Ectodermal cell (in vitro differentiated cells): Measurements from ENCODE around the gene KMT2D.

ENCODE experiments used
- H3K27ac ChIP-seq: 2 replicates; pipeline ENCODE4 v1.7.0; 2013; ENCODE audit warnings: mild to moderate bottlenecking, low read depth, low read length; ENCODE audit not compliant: insufficient read depth, poor library complexity, severe bottlenecking
- H3K27me3 ChIP-seq: 2 replicates; pipeline ENCODE4 v1.7.0; 2013; ENCODE audit warnings: mild to moderate bottlenecking, low read length; ENCODE audit not compliant: insufficient read depth, control insufficient read depth, poor library complexity, severe bottlenecking
- H3K36me3 ChIP-seq: one replicate; pipeline ENCODE4 v1.7.0; 2013; ENCODE audit warnings: low read length; ENCODE audit not compliant: control insufficient read depth, insufficient read depth
- H3K4me1 ChIP-seq: one replicate; pipeline ENCODE4 v1.7.0; 2013; ENCODE audit warnings: low read length; ENCODE audit not compliant: control insufficient read depth, insufficient read depth
- H3K4me3 ChIP-seq: 2 replicates; pipeline ENCODE4 v1.7.0; 2013; ENCODE audit warnings: low read depth, low read length, control low read depth; ENCODE audit not compliant: insufficient read depth
- H3K9me3 ChIP-seq: 2 replicates; pipeline ENCODE4 v1.7.0; 2013; ENCODE audit warnings: mild to moderate bottlenecking, low read length, moderate library complexity; ENCODE audit not compliant: control insufficient read depth
- WGBS, 2 experiments: methylation state at CpG; one replicate each; pipeline ENCODE4 v1.1.7; 2013; ENCODE audit warnings: missing lambda C conversion rate in 2 of 2; 5-methylcytosine and 5-hydroxymethylcytosine counted together

Gene KMT2D

DNA sequence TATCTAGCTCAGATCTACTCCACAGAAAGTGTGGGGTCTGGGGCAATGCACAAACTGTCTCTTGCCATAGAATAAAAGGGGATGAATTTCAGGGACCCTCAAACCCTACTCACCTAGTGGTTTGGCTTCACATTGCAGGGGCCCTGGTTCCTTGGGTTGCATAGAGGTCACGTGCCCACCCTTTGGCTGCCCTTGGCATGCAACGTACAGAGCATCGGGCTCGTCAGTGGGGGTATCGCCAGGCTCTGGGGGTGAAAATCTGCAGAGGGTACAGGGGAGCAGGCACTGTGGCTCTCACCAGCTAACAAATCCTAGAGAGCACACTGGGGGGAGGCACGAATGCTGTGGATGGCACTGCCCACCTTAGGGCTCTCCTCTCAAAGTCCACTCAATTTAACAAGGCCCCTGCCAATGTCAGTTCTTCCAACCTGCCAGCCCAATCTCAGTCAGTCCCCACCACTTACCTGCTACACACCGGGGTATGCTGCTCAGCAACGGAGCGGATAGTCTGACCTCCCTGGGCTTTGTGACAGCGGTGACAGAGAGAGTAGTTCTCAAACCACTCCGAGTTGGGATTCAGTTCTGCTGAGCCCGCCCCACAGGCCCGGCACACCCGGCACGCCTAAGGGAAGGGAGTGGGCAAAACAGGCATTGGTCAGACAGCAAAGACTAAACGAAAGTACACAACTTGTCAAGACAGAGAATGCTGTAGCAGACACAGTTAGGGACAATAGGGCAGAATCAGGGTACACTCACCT, 8.0 kb downstream of the KMT2D start:
- no peaks in the 10 kb centered on the region for H3K9me3 ChIP-seq
- WGBS, 2 experiments = 96% methylated on average over 16 of the region's 16 CpGs
- no peak overlapping the region for H3K27ac ChIP-seq
- H3K4me3 ChIP-seq = no peak overlapping the region
- peaks cover 72% of the 10 kb centered on the region for H3K36me3 ChIP-seq
- H3K27me3 ChIP-seq = no peaks in the 10 kb centered on the region
- H3K4me1 ChIP-seq = peaks cover 19% of the 10 kb centered on the region

DNA sequence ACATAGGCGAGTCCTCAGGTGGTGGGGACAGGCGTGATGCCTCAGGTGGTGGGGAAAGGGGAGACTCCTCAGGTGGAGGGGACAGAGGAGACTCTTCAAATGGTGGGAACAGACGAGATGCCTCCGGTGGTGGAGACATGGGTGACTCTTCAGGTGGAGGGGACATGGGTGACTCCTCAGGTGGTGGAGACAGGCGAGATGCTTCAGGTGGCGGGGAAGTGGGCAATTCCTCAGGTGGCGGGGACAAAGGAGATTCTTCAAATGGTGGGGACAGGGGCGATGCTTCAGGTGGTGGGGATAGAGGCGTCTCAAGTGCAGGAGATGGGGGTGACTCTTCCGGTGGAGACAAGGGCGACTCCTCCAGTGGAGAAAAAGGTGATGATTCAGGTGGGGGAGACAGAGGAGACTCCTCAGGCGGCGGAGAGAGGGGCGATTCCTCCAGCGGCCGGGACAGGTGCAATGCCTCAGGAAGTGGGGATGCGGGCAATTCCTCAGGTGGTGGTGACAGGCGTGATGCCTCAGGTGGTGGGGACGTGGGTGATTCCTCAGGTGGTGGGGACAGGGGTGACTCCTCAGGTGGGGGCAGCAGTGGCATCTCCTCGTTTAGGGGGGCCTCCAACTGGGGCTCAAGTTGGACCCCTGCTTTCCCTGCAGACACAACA, 8.7 kb downstream of the KMT2D start:
- H3K27ac ChIP-seq = no peak overlapping the region
- no peaks in the 10 kb centered on the region for H3K27me3 ChIP-seq
- WGBS, 2 experiments = 94 to 96% methylated on average over 20 of the region's 20 CpGs
- no peak overlapping the region for H3K4me3 ChIP-seq
- H3K4me1 ChIP-seq = peaks cover 12% of the 10 kb centered on the region
- peaks cover 75% of the 10 kb centered on the region for H3K36me3 ChIP-seq
- H3K9me3 ChIP-seq = no peaks in the 10 kb centered on the region

DNA sequence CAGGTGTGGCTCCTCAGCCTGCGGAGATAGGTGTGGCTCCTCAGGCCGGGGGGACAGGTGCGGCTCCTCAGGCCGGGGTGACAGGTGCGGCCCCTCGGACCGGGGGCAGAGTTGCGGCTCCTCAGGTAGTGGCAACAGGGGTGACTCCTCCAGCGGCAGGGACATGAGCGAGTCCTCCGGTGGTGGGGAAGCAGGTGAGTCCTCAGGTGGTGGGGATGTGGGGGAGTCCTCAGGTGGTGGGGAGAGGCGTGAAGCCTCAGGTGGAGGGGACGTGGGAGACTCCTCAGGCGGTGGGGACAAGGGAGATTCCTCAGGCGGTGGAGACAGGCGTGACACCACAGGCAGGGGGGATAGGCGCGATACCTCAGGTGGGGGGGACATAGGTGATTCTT, 9.2 kb downstream of the KMT2D start:
- Histone ChIP-seq H3K9me3 (no peaks in the 10 kb centered on the region), H3K27ac (no peak overlapping the region), H3K4me1 (peaks cover 7% of the 10 kb centered on the region), H3K36me3 (peaks cover 81% of the 10 kb centered on the region), H3K27me3 (no peaks in the 10 kb centered on the region), H3K4me3 (no peak overlapping the region)
- WGBS, 2 experiments = 96 to 97% methylated on average over 18 of the region's 18 CpGs

DNA sequence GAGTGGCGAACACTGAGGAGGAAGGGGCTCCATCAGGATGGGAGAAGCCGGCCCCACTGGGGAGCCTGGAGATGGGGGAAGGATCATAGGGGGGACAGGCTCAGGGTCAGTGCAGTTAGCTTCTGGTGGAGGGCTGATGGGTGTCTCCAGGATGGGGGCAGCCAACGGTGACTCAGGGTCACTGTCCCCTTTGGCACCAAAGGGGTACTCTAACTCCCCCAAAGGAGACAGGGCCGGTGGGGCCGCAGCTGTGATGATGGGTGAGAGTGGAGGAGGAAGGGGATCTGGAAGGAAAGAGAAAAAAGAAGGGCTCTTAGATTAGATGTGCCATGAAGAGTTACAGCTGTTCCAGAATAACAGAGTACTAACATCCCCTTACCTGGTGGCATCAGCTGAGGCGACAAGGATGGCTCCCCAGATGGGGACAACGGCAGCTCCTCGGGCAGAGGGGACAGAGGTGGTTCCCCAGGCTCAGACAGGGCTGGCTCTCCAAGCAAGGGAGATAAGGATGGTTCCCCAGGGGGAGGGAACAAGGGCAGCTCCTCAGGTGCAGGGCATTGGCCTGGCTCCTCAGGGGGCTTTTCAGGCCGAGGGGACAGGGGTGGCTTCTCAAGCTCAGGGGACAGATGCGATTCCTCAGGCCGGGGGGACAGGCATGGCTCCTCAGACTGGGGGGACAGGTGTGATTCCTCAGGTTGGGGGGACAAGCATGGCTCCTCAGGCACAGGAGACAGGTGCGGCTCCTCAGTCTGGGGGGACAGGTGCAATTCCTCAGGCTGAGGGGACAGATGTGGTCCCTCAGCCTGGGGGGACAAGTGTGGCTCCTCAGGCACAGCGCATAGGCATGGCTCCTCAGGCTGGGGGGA, 9.9 kb downstream of the KMT2D start:
- H3K27me3 ChIP-seq = no peaks in the 10 kb centered on the region
- H3K36me3 ChIP-seq = peaks cover 87% of the 10 kb centered on the region
- no peaks in the 10 kb centered on the region for H3K9me3 ChIP-seq
- H3K27ac ChIP-seq = no peak overlapping the region
- 95 to 98% methylated on average over 13 of the region's 13 CpGs for WGBS, 2 experiments
- H3K4me3 ChIP-seq = no peak overlapping the region
- H3K4me1 ChIP-seq = peaks cover under 1% of the 10 kb centered on the region

DNA sequence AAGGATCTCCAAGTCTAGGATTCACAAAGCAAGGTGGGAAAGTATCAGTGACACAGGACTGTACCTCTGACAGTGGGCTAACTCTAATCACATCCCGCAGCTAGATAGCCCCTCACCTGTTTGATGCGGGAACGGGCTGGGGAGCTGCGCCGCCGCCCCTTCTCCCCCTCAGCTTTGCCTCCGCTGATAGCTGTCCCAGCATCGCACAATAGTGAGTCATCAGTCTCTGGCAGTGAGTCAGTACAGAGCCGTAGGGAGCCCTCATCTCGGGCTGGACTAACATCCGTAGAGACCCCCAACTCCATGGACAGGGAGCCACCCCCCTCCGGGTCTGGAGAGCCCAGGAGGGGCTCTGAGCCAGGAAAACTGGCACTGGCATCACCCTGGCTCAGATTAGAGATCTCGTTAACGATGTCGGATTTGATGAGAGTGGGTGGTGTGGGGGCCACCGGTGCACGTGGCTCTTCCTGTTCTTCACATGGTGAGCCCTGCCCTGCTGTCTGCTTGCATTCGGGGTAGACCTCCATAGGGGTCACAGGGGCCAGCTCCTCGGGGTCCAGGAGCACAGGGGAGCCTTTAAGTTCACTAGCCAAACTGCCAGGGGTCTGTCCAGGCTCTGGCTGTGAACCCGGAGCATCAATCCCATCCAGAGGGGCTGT, 10.9 kb downstream of the KMT2D start:
- 95 to 97% methylated on average over 20 of the region's 20 CpGs for WGBS, 2 experiments
- peaks cover 94% of the 10 kb centered on the region for H3K36me3 ChIP-seq
- no peaks in the 10 kb centered on the region for H3K9me3 ChIP-seq
- H3K4me1 ChIP-seq = no peaks in the 10 kb centered on the region
- no peak overlapping the region for H3K27ac ChIP-seq
- no peak overlapping the region for H3K4me3 ChIP-seq
- no peaks in the 10 kb centered on the region for H3K27me3 ChIP-seq

DNA sequence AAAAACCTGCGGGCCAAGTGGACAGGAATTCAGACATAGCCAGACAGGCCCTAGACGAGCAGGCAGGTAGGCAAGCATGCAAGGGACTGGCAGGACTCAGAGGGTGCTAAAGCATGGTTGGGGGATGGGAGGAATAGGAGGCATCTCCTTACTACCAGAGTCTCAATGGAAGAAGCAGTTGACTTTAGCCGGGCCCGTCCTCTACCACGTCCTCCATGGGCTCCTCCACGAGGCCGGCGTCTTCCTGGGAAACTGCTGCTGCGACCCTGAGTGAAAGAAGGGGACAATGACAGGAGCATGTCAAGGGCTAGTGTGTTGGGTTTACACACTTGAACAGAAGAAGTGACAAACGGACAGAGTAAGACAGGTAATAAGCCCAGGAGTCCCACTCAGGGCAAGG, 11.6 kb downstream of the KMT2D start:
- H3K27ac ChIP-seq = no peak overlapping the region
- H3K4me3 ChIP-seq = no peak overlapping the region
- no peaks in the 10 kb centered on the region for H3K9me3 ChIP-seq
- peaks cover 90% of the 10 kb centered on the region for H3K36me3 ChIP-seq
- WGBS, 2 experiments = 95 to 96% methylated on average over 10 of the region's 10 CpGs
- no peaks in the 10 kb centered on the region for H3K4me1 ChIP-seq
- H3K27me3 ChIP-seq = no peaks in the 10 kb centered on the region

DNA sequence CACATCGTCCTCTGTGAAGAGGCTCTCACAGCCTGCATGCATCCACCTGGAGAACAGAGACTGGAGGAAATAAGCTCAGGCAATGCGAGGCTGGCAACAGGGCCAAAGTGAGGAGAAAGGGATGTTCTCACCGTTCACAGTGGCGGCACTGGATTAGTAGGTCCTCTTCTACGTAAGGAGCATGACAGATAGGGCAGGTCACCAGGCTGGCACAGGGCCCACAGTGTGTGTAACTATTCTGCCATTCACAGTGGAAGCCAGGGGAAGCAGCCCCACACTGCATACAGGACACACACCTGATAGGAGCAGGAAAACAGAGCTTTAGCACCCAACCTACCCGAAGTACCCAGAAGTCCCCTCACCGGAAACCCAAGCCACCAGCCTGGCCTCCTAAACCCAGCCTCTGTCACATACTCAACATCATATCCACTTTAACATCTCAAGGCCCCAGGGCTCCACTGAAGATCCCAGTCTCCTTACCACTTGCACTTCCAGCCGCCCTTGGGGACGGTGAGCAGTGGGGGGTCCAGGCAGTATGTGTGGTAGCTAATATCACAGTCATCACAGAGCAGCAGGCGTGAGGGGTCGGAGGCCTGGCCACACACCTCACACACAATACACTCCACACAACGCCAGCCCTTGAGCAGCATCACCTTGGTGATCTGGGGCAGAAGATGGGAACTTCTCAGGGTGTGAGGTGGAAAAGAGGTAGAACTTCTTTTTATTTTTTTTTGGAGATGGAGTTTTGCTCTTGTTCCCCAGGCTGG, 14.3 kb downstream of the KMT2D start:
- H3K4me3 ChIP-seq = no peak overlapping the region
- H3K27me3 ChIP-seq = no peaks in the 10 kb centered on the region
- no peaks in the 10 kb centered on the region for H3K4me1 ChIP-seq
- no peaks in the 10 kb centered on the region for H3K9me3 ChIP-seq
- H3K36me3 ChIP-seq = peaks cover 91% of the 10 kb centered on the region
- H3K27ac ChIP-seq = no peak overlapping the region
- 92 to 93% methylated on average over 12 of the region's 12 CpGs for WGBS, 2 experiments

DNA sequence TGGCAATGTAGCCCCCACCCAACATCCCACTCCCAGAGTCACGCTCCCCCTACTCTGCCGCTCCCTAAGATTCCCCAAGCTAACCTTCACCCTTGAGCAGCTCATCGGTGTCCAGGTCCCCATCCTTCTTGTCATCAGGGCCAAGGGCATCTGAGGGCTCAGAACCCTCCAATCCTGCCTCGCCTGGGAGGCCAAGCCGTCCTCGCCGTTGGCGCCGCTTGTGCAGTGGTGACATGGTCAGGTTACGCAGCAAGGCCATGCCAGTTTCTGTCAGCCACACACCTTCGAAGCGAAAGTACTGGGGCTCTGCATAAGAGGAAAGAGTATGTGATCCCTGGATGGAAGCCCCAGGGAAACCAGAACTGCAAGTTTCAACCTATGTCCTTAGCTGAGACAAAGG, 15.9 kb downstream of the KMT2D start:
- Histone ChIP-seq H3K36me3 (peaks cover 91% of the 10 kb centered on the region), H3K27me3 (no peaks in the 10 kb centered on the region), H3K4me1 (no peaks in the 10 kb centered on the region), H3K9me3 (no peaks in the 10 kb centered on the region), H3K4me3 (no peak overlapping the region), H3K27ac (no peak overlapping the region)
- 96 to 97% methylated on average over 12 of the region's 12 CpGs for WGBS, 2 experiments

DNA sequence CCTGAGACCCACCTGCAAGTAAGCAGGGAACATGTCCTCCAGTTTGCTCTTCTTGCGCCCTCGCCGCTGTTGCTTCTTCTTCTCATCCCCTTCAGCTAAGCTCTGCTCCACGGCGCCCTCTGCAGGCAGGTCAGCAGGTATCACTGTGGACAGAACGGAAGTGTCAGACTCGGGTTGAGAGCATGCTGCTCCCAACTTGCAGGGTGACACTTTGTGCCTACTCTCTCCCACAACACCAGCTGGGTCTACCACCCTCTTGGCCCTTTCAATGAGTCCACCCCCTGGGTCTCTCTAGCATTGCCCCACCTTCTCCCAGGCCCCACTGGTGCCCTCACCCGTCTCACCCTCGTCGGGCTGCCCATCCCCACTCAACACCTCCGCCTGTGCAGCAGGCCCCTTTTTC, 16.7 kb downstream of the KMT2D start:
- no peaks in the 10 kb centered on the region for H3K4me1 ChIP-seq
- 69 to 70% methylated on average over 11 of the region's 11 CpGs for WGBS, 2 experiments
- peaks cover 91% of the 10 kb centered on the region for H3K36me3 ChIP-seq
- H3K27ac ChIP-seq = no peak overlapping the region
- H3K27me3 ChIP-seq = no peaks in the 10 kb centered on the region
- no peaks in the 10 kb centered on the region for H3K9me3 ChIP-seq
- H3K4me3 ChIP-seq = no peak overlapping the region
